Fibroblast of mammary gland (primary cell): ENCODE data around the gene MSI2.

ENCODE experiments used
- DNase-seq: peaks from one replicate; pipeline ENCODE4 v3.0.0-alpha.2; 2010; ENCODE audit warnings: low read depth
- H3K4me3 ChIP-seq: 2 replicates; pipeline ENCODE4 v1.5.1; 2011; ENCODE audit warnings: low read depth, mild to moderate bottlenecking, low read length, moderate library complexity; ENCODE audit not compliant: control insufficient read depth
- CTCF ChIP-seq: conservative IDR thresholded peaks from 2 replicates; pipeline ENCODE4 v1.5.1; 2011; ENCODE audit warnings: low read depth, low read length, inconsistent platforms; ENCODE audit not compliant: control insufficient read depth, insufficient read depth

Gene MSI2

GRCh38 chr17:57516290-57517230 lies 260.2 kb downstream of the MSI2 start:
- TF ChIP-seq CTCF, result no peak
- H3K4me3 ChIP-seq, result no peak overlapping the region
- no peak for DNase-seq

GRCh38 chr17:57517273-57517631 lies 260.9 kb downstream of the MSI2 start:
- no peak for DNase-seq
- no peak for TF ChIP-seq CTCF
- H3K4me3 ChIP-seq, result no peak overlapping the region

GRCh38 chr17:57517632-57518456 lies 261.5 kb downstream of the MSI2 start:
- no peak for DNase-seq
- H3K4me3 ChIP-seq, result no peak overlapping the region
- no peak for TF ChIP-seq CTCF

- TF ChIP-seq CTCF, result no peak
- DNase-seq, result no peak
- no peak overlapping the region for H3K4me3 ChIP-seq
Measured at GRCh38 chr17:57518587-57519581, 262.6 kb downstream of the MSI2 start.

- no peak for TF ChIP-seq CTCF
- H3K4me3 ChIP-seq, result no peak overlapping the region
- DNase-seq, result no peak
Measured at GRCh38 chr17:57519800-57520199, 263.5 kb downstream of the MSI2 start.

GRCh38 chr17:57521606-57522005 lies 265.3 kb downstream of the MSI2 start:
- TF ChIP-seq CTCF, result no peak
- no peak overlapping the region for H3K4me3 ChIP-seq
- DNase-seq, result no peak
